Right ventricle myocardium inferior (tissue), 1 donor: ENCODE data around the gene C9orf50. TPM values are rescaled to one million over a fixed set of nuclear protein-coding genes. Genes with fewer than 3 reads are reported as not detected.
"Not testable (repeated sequence)": the region's sequence is repeated elsewhere in the genome, so short reads cannot be mapped to it uniquely, and the experiment has no call there.

ENCODE experiments used
- ATAC-seq: fragments of 200-7000 bp; cut with Tn5 transposase; one replicate; pipeline ENCODE4 v1.9.1; 2020; ENCODE audit warnings: mild to moderate bottlenecking, moderate library complexity
- DNase-seq: peaks from one replicate; pipeline ENCODE4 v3.0.0; 2021; ENCODE audit errors: missing footprints
- intact Hi-C: fragments of 100-400 bp; cut with DNase I; formaldehyde crosslinking; loops from one replicate; pipeline ENCODE4 v1.11.0; 2022
- total RNA-seq: library from RNA; stranded (reverse); fragmentation: NEBNext Ultra II Directional; extraction: Animal tissue kit (Norgen Biotek cat#: 25700); gene quantifications from one replicate; pipeline ENCODE4 v1.2.1, GENCODE V29; 2021
- donor health status: DM: no; HTN: yes; CAD: no; lungs with severe emphysema.

Gene C9orf50
- total RNA-seq, 1 donor from 2014 or later = not detected

DNA sequence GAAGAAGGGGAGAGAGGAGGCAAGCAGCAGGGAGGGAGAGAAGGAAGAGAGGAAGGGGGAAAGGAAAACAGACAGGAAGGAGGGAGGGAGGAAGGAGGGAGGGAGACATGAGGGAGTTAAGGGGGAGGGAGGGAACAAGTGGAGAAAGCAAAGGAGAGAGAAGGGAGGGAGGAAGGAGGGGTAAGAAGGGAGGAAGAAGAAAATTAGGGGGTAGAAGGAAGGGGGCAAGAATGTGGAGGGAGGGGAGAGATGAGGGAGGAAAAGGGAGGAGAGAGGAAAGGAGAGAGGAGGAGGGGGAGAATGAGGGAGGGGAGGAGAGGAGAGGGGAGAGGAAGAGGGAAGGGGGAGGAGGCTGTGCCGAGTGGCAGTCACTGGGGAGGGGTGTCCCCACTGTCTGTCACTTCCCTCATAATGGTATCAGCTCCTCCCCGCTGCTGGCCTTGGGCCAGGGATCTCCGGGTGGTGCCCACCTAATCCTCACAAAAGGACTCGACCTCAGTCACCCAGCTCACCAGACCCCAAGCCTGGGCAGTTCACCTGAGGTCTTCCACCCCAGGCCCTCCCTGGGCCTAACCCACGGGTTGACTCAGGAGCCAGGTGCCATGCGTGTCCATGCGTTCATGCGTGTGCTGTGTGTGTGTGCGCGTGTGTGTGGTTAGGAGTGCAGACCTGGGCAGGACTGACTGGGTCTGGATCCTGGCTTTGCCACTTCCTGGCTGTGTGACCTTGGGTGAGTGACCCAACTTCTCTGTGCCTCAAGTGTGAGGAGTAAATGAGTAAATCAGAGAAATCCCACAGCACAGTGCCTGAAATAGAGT lies 18.1 kb downstream of the C9orf50 start:
- intact Hi-C loops = no loop called here
- ATAC-seq (no peak), DNase-seq (no peak)

DNA sequence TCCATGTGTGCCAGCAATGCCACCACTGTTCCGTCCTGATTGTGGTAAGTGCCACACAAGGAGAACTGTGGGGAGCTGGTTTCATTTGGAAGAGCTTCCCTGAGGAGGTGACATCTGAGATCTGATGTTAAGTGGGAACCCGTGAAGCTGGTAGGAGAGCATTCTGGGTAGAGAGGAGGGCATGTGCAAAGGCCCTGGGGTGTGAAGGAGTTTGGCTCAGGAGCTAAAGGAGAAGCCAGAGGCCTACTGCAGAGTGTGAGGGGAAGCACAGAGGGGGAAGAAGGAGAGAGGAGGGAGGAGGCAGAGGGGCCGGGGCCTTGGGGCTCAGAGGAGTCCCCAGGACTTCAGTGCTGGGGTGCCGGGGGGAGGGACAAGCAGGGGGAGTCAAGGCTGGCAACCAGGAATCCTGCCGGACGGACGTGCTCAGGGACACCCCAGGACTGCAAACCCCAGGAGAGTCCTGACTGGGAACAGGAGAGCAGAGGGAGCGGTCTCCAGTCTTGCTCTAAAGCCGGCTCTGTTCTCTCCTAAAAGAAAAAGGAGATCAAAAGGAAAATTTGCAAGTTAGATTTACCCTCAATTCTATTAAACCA lies 19.7 kb downstream of the C9orf50 start:
- intact Hi-C loops = no loop called here
- DNase-seq (no peak), ATAC-seq (no peak)

GRCh38 chr9:129598089-129598596 lies 22.8 kb downstream of the C9orf50 start:
- no peak for ATAC-seq
- DNase-seq = no peak
- intact Hi-C loops = no loop called here

GRCh38 chr9:129597355-129598088 lies 23.4 kb downstream of the C9orf50 start:
- intact Hi-C loops = no loop called here
- ATAC-seq (peak; percentile 57), DNase-seq (peak; percentile 88)

DNA sequence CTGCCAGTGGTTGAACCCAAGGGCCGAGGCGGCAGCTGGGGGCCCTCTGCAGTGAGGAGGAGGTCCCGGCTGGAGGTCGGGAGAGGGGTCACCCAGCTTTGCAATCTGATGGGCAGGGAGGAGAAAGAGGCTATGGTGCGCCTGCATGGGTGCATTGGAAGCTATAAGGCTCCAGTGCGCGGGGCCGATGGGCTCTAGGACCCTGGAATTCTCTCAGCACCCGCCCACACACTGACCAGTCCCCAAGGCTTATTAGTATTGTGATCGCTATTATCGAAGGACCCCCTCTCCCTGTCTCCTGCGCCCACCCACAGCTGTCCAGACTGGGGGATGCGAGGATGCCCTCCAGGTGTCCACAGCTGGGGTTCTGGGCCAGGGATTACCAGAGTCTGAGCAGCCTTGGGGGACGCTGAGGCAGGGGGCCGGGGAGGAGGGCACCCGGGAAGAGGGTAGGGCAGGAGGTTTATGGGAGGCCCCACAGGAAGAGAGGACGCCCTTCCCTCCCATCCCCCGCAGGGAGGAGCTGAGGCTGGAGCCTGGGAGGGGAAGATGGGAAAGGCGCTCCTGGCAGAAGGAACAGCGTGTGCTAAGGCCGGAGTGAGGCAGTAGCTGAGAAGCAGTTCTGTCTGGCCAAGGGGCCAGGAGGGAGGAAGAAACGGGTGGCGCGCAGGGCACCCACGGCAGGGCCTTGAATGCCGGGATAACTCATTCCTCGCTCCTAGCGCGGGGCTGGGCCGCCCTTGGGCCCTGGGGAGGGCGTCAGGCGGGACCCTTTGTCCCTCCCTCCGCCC lies 24.2 kb downstream of the C9orf50 start:
- peak; percentile 85 for ATAC-seq
- peak; percentile 77 for DNase-seq

GRCh38 chr9:129595903-129596540 lies 24.9 kb downstream of the C9orf50 start:
- intact Hi-C loops = no loop called here
- DNase-seq = no peak
- no peak for ATAC-seq

More for the DNA sequence above, 24.2 kb downstream of the C9orf50 start:
- intact Hi-C loops = no loop called here

DNA sequence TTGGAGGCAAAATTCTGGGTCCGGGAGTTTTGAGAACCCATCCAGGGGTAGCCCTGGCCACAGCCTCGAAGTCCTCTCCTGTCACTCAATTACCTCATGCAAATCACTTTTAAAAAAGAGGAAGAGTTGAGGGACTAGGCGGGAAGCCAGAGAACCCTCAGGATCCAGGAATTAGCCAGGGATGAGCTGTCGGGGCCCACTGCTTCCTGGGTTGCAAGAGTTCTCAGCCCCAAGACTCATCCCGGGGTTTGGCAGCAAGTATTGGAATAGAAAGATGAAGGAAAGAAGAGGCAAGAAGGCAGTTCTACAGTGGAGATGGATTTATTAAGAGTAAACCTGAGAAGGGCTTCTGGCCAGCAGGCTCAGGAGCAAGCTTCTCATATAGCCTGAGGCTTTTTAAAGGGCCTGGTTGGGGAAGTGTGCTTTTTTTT lies 25.6 kb downstream of the C9orf50 start:
- DNase-seq = no peak
- intact Hi-C loops = no loop called here
- no peak for ATAC-seq

- DNase-seq (no peak), ATAC-seq (no peak)
- intact Hi-C loops = no loop called here
These were observed 26.3 kb downstream of the C9orf50 start for GRCh38 chr9:129594632-129595031.

GRCh38 chr9:129592790-129593189 lies 28.1 kb downstream of the C9orf50 start:
- peak; percentile 20 for DNase-seq
- intact Hi-C loops, ATAC-seq: not testable (repeated sequence)

GRCh38 chr9:129591916-129592315 lies 29.0 kb downstream of the C9orf50 start:
- ATAC-seq (no peak), DNase-seq (no peak)
- intact Hi-C loops = no loop called here

- DNase-seq (no peak), ATAC-seq (no peak)
- intact Hi-C loops = no loop called here
These were observed 30.4 kb downstream of the C9orf50 start for GRCh38 chr9:129590466-129590865.

- ATAC-seq (no peak), DNase-seq (peak; percentile 11)
- intact Hi-C loops = no loop called here
These were observed 33.2 kb downstream of the C9orf50 start for GRCh38 chr9:129587487-129588262.

- DNase-seq = peak; percentile 28
- ATAC-seq = no peak
- intact Hi-C loops = no loop called here
These were observed 34.2 kb downstream of the C9orf50 start for GRCh38 chr9:129586685-129587084.

GRCh38 chr9:129586245-129586644 lies 34.7 kb downstream of the C9orf50 start:
- DNase-seq = no peak
- intact Hi-C loops = no loop called here
- ATAC-seq = no peak

GRCh38 chr9:129585352-129585751 lies 35.5 kb downstream of the C9orf50 start:
- intact Hi-C loops = no loop called here
- DNase-seq (no peak), ATAC-seq (no peak)

DNA sequence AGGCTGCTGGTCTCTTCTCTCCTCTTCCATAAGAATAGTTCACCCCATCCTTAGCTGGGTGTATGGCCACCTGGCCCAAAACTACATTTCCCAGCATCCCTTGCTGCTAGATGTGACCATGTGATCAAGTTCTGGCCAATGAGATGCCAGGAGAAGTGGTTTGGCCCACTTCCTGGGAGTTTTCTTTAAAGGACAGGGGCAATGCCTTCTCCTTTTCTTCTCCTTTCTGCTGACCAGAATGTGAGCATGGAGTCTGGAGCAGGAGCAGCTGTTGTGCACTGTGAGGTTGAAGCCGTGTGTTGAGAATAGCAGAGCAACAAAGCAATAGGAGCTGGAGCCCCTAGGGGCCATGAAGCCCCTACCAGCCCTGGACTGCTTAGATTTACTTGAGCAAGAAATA lies 36.8 kb downstream of the C9orf50 start:
- intact Hi-C loops = no loop called here
- ATAC-seq (peak; percentile 68), DNase-seq (peak; percentile 67)

- ATAC-seq = no peak
- DNase-seq = peak; percentile 42
- intact Hi-C loops = no loop called here
These were observed 37.4 kb downstream of the C9orf50 start for GRCh38 chr9:129583308-129584038.
